HG03342 (cell line): ENCODE data around the gene ADRM1.

Source experiments
- ATAC-seq: cut with Tn5 transposase; IDR thresholded peaks from one replicate; pipeline ENCODE4 v1.9.1; 2021; ENCODE audit warnings: mild to moderate bottlenecking, moderate library complexity; ENCODE audit not compliant: unreplicated experiment

The ADRM1 gene

GRCh38 chr20:62323146-62323979 lies 20.6 kb downstream of the ADRM1 start:
- ATAC-seq, result no peak

GRCh38 chr20:62323980-62324906 lies 21.4 kb downstream of the ADRM1 start:
- ATAC-seq, result no peak

- ATAC-seq, result no peak
Measured at GRCh38 chr20:62325172-62325905, 22.5 kb downstream of the ADRM1 start.

GRCh38 chr20:62326559-62326958 lies 23.8 kb downstream of the ADRM1 start:
- no peak for ATAC-seq

- ATAC-seq, result no peak
Measured at GRCh38 chr20:62326959-62327725, 24.3 kb downstream of the ADRM1 start.

GRCh38 chr20:62327726-62328495 lies 25.1 kb downstream of the ADRM1 start:
- no peak for ATAC-seq

GRCh38 chr20:62328684-62329388 lies 26.0 kb downstream of the ADRM1 start:
- ATAC-seq, result no peak

GRCh38 chr20:62329389-62330377 lies 26.9 kb downstream of the ADRM1 start:
- ATAC-seq, result no peak

- no peak for ATAC-seq
Measured at GRCh38 chr20:62330576-62331317, 27.9 kb downstream of the ADRM1 start.

GRCh38 chr20:62331347-62331746 lies 28.6 kb downstream of the ADRM1 start:
- ATAC-seq, result no peak

- ATAC-seq, result no peak
Measured at GRCh38 chr20:62332421-62332820, 29.6 kb downstream of the ADRM1 start.

- ATAC-seq, result no peak
Measured at GRCh38 chr20:62332989-62333819, 30.4 kb downstream of the ADRM1 start.

- no peak for ATAC-seq
Measured at GRCh38 chr20:62333820-62334595, 31.2 kb downstream of the ADRM1 start.

- no peak for ATAC-seq
Measured at GRCh38 chr20:62334881-62335280, 32.1 kb downstream of the ADRM1 start.

GRCh38 chr20:62335532-62335931 lies 32.7 kb downstream of the ADRM1 start:
- ATAC-seq, result no peak
